ENCODE results near the gene PSMB8.

The PSMB8 gene

DNA sequence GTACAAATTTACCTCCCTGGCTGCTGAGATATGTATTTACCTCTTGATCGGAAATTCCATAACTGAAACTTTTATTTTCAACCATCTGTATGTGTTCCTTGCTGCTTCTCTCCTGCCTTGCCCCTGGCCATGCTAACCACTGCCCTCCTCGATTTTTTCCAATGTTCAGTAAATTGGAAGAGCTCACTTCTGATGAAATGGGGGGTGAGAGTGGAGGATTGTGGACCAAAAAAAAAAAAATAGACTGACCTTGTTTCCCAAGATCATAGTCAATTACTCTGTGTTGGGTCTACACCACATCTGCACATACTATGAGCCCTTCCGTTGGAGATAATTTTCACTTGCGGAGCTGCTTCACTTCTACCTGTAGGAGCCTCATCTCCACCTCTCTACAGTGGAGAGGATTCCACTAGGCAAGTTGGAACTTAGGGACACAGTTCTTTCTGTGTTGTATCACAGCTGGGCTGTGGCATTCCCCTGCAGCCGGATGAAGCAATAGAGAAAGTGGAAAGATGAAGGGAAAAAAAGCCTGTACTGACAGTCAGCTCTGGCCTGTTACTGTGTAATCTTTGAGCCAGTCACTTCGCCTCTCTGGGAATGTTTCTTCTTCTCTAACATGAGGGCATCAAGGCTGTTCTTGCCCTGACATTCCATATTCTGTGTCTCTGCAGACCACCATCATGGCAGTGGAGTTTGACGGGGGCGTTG lies 11.8 kb upstream of the PSMB8 start:
- no peak for DNase-seq

- peak in 2 of 4 experiments; percentile 47 to 50 for DNase-seq
Measured at GRCh38 chr6:32854376-32855178, 10.7 kb upstream of the PSMB8 start.

DNA sequence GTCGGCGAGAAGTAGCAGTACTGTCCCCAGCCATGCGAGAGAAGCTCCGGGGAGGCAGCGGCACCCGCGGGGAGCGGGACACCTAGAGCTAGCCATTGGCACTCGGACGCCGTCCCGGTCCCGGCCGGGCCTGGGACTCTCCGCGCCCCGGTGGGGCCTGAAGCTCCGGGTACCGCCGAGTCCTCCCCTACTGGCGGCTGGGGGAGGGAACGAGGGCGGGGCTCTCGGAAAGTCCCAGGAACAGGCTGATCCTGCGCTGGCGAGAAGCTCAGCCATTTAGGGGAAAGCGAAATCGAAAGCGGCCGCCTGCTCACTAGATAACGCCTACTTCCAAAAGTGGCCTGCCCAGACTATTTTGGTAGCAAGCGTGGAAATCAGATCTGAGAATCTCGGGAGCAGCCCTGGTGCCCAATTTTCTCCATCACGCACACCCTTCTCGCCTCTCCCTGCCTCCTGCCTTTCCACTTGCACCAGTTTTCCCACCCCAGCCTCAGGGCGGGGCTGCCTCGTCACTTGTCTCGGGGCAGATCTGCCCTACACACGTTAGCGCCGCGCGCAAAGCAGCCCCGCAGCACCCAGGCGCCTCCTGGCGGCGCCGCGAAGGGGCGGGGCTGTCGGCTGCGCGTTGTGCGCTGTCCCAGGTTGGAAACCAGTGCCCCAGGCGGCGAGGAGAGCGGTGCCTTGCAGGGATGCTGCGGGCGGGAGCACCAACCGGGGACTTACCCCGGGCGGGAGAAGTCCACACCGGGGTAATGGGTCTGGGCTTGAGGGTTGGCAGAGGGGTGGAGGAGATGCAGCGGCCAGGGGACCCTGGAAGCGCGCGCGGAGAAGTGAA lies 9.9 kb upstream of the PSMB8 start, which contains the start of the genes PSMB9 and TAP1:
Gene PSMB9, plus strand, starts transcription at position 652 of the 835 bp plus-strand sequence. Its CDS starts 38 bp downstream, at position 690.
Gene TAP1, minus strand, starts transcription at position 164 of the 835 bp plus-strand sequence. Its CDS starts 68 bp downstream, at position 96.
- peak; percentile 91 to 95 (median 92) for DNase-seq

DNA sequence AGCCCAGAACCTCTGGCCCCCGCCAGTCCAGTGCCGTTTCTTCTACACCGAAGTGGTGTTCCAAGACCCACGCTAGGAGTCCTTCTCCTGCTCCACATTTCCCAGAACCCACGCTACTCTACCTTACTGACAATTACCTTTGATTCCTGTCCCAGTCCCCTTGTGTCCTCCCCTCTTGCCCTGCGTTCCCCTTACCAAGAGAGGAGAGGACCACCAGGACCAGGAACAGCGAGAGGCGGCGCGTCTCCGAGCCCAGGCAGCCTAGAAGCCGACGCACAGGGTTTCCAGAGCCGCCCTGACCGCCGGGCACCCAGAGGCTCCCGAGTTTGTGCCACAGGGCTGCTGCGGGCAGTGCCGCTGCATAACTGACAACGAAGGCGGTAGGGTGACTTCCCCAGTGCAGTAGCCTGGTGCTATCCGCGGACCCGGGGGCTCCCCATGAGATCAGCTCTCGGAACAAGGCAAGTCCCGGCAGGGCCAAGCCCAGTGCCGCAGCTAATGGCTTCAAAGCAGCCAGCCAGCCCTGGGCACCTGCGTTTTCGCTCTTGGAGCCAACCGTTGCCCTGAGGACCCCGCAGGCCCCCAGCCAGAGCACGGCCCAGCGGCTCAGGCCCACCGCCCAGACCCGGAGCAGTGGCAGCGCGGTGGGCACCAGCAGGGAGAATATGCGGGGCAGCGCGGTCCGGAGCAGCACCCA lies 9.1 kb upstream of the PSMB8 start:
- DNase-seq = peak; percentile 35 to 53 (median 50)

GRCh38 chr6:32852018-32852843 lies 8.4 kb upstream of the PSMB8 start:
- DNase-seq = no peak

- no peak for DNase-seq
Measured at GRCh38 chr6:32851025-32851424, 7.2 kb upstream of the PSMB8 start.

DNA sequence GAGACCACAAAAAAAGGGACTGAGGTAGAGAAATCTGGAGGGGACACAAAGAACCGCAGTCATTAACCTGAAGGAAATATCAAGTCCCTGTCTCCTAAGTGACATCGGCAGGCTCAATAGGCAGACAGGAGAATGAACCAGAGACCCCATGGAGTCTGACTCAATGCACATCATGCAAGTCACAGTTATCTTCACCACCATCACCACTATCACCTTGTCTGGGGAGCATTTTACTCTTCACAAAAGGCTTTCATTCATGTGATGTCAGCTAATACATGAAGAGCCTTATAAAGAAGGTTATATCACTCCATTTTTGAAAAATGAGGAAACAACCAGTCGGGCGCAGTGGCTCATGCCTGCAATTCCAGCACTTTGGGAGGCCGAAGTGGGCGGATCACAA lies 5.3 kb upstream of the PSMB8 start:
- DNase-seq = no peak

- no peak for DNase-seq
Measured at GRCh38 chr6:32847795-32848194, 3.9 kb upstream of the PSMB8 start.

GRCh38 chr6:32847004-32847403 lies 3.2 kb upstream of the PSMB8 start:
- no peak for DNase-seq

DNA sequence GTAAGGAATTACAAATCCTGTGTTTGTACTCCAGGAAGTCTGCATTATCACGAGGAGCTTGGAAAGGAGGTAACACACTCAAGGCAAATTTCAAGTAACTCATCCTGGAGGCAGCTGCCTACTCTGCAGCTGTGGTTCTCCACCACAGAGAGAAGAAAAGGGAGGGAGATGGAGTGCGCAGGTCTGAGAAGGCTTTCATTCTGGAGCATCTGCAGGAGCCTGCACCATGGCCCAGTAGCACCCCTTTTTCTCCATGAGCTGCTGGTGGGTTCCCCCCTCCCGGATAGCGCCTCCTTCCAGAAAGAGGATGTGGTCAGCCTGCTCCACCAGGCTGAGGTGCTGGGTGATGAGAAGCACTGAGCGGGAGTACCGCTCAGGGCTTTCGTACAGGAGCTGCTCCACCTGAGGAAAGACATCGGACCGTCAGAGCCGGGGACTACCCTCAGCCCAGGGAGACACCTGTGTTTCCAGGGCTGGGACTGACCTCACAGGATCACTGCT lies 1.6 kb upstream of the PSMB8 start:
- no peak for DNase-seq

- no peak for DNase-seq
Measured at GRCh38 chr6:32844839-32845383, 1.1 kb upstream of the PSMB8 start.

DNA sequence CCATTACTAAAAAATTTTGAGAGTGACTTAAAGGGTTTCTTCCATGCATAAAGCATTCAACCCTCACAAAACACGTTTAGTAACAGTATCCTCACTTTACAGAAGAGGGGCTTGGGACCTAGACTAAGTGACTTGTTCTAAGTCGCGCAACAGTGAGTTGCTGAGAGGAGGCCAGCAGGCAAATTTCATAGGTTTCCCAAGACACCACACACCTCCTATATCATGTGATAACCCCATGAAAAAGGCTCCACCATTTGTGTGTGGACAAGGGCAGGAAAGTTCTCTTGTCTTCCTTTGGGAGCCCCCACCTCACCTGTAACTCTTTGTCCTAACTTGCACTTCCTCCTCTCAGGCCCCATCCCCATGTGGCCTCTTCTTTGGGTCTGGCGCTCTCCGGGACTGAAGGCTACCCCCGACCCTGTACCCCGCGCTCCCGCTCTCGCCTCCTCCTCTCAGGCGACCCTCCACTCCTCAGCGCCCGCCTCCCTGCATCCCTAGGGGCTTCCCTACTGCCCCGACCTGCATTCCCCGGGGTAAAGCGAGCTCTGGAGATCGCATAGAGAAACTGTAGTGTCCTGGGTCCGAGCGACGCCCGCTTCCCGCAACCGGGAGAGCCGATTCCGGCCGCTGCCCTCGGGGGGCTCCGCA lies 392 bp downstream of the PSMB8 start:
- DNase-seq = no peak

DNA sequence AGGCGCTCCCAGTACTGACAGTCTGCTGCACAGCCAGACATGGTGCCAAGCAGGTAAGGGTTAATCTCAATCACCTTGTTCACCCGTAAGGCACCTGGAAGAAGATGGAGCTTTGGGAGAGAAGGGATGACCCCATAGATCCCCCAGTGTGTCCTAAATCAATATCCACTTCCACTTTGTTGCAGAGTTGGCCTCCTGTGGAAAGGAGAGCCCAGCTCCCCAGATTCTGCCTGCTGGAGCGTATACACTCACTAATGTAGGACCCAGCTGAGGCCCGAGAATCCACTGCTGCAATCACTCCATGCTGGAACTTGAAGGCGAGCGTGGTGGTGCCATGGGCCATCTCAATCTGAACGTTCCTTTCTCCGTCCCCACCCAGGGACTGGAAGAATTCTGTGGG lies 1.2 kb downstream of the PSMB8 start:
- DNase-seq = no peak

DNA sequence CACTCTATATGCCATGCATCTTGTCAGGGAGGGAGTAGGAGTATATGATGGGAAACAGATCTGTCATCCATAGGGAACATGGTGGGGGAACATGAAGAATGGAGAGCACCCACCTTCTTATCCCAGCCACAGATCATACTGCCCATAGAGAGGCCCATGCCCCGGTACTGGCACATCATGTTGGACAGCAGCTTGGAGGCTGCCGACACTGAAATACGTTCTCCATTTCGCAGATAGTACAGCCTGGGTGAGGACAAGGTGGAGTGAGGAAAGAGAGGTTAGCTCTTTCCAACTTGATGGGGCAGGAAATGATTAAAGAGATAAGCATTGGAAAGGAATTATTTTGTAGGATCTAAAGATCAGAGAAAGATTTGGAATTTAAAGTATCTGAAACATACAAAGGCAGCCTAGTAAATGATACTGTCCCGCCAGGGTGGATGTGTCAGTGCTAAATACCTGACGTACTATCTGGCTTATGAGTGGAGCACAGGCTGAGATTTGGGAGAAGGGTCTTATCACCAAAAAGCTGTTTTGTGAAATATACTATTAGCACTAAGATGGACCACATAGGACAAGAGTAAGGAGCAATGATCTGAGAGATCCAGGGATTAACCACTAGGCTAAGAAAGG lies 1.7 kb downstream of the PSMB8 start:
- DNase-seq = no peak

DNA sequence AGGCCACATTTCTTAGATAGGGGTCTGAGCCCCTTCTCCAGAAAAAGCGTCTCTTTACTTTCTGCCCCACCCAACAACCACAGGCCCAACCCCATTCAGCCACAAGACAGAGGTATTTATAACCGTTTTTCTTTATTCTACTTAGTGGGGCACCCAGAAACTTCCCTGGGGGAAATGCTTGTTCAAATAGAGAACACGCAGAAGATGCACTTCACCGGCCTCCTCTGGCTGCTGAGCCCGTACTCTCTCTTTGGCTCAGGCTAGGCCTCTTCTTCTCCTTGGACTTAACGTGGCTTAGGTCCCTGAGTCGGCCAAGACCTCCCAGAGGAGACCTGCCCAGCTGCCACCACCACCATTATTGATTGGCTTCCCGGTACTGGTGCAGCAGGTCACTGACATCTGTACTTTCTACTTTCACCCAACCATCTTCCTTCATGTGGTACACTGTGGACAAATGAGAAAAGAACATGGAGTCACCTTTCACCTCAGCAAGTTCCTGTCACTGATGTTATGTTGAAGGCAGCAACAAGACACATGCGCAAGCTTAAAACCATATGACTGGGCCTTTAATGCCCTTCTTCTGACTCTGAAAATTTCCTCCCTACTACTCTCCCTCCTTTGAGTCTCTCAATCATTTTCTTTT lies 3.1 kb downstream of the PSMB8 start:
- DNase-seq = no peak

- DNase-seq = no peak
Measured at GRCh38 chr6:32839356-32839755, 4.5 kb downstream of the PSMB8 start.

- DNase-seq = peak; percentile 96 to 99 (median 98)
Measured at GRCh38 chr6:32838114-32838958, 5.5 kb downstream of the PSMB8 start, which contains the start of gene TAP2. Gene TAP2, minus strand, starts transcription at chr6:32838739. Its CDS starts 506 bp downstream, at chr6:32838233.

- DNase-seq = no peak
Measured at GRCh38 chr6:32837651-32838113, 6.2 kb downstream of the PSMB8 start.

Measured in activated naive CD4-positive, alpha-beta T cell (primary cell).